H1 (cell line): ENCODE data around the gene LRRC4C. TPM values are rescaled to one million over a fixed set of nuclear protein-coding genes. Genes with fewer than 3 reads are reported as not detected.

ENCODE experiments used
- polyA plus RNA-seq, 7 experiments: library from polyadenylated mRNA; depleted of rRNA in 3 of 7; stranded (reverse) in 5 of 7; unstranded in 2 of 7; fragments of >200 nt in 5 of 7; fragments of 200-250 nt in 2 of 7; gene quantifications; 1 replicate in 5 of 7; 2 replicates in 1 of 7; 4 replicates in 1 of 7; pipeline versions ENCODE4 v1.2.1 to v1.2.3, GENCODE V29; 2011 to 2013; ENCODE audit warnings: missing spikeins in 2 of 7, mixed read lengths in 2 of 7
- total RNA-seq: library from RNA; stranded (reverse); fragmentation: NEBNext Ultra II Directional; extraction: Animal tissue kit (Norgen Biotek cat#: 25700); gene quantifications from 2 replicates; pipeline ENCODE4 v1.2.1, GENCODE V29; 2021
- TF ChIP-seq, protein P1 (sequence below): fragments of 300-600 bp; sonication (generic); IDR thresholded peaks from 2 replicates; pipeline ENCODE4 v1.7.1; 2012; ENCODE audit warnings: low read length, moderate library complexity, mild to moderate bottlenecking, inconsistent platforms; ENCODE audit not compliant: insufficient replicate concordance
- TF ChIP-seq, protein P2 (sequence below): IDR thresholded peaks from 2 replicates; pipeline ENCODE4 v1.6.1; 2011; ENCODE audit warnings: low read depth, mild to moderate bottlenecking, low read length; ENCODE audit not compliant: insufficient read depth

The LRRC4C gene
- total and polyA plus RNA-seq, 2 of the 8 experiments (the other 6 are each of a cell fraction or from before 2014, with no cell fraction given), result 0.23 to 2.2 TPM

DNA sequence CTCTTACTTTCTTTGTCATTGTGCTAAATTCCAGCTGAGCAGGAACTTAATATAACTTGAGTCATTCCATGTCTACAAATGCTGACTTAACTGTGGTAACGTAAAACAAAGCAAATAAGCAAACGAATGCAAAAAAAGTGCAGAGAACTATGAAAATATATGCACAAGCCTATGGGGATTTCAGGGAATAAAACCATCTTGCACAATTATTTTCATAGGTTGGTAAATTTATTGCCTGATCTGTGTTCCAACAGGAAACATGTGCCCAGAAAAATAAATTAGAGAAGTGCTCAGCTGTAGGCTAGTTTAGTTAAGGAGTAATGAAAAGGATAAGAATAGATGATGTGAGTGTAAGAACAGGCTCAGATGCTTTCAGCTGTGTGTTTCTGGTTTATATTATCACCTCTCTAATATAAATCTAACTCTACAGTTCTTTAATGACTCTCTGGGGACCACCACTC, 1169.3 kb downstream of the LRRC4C start (continued):
- TF ChIP-seq, protein P1, sequence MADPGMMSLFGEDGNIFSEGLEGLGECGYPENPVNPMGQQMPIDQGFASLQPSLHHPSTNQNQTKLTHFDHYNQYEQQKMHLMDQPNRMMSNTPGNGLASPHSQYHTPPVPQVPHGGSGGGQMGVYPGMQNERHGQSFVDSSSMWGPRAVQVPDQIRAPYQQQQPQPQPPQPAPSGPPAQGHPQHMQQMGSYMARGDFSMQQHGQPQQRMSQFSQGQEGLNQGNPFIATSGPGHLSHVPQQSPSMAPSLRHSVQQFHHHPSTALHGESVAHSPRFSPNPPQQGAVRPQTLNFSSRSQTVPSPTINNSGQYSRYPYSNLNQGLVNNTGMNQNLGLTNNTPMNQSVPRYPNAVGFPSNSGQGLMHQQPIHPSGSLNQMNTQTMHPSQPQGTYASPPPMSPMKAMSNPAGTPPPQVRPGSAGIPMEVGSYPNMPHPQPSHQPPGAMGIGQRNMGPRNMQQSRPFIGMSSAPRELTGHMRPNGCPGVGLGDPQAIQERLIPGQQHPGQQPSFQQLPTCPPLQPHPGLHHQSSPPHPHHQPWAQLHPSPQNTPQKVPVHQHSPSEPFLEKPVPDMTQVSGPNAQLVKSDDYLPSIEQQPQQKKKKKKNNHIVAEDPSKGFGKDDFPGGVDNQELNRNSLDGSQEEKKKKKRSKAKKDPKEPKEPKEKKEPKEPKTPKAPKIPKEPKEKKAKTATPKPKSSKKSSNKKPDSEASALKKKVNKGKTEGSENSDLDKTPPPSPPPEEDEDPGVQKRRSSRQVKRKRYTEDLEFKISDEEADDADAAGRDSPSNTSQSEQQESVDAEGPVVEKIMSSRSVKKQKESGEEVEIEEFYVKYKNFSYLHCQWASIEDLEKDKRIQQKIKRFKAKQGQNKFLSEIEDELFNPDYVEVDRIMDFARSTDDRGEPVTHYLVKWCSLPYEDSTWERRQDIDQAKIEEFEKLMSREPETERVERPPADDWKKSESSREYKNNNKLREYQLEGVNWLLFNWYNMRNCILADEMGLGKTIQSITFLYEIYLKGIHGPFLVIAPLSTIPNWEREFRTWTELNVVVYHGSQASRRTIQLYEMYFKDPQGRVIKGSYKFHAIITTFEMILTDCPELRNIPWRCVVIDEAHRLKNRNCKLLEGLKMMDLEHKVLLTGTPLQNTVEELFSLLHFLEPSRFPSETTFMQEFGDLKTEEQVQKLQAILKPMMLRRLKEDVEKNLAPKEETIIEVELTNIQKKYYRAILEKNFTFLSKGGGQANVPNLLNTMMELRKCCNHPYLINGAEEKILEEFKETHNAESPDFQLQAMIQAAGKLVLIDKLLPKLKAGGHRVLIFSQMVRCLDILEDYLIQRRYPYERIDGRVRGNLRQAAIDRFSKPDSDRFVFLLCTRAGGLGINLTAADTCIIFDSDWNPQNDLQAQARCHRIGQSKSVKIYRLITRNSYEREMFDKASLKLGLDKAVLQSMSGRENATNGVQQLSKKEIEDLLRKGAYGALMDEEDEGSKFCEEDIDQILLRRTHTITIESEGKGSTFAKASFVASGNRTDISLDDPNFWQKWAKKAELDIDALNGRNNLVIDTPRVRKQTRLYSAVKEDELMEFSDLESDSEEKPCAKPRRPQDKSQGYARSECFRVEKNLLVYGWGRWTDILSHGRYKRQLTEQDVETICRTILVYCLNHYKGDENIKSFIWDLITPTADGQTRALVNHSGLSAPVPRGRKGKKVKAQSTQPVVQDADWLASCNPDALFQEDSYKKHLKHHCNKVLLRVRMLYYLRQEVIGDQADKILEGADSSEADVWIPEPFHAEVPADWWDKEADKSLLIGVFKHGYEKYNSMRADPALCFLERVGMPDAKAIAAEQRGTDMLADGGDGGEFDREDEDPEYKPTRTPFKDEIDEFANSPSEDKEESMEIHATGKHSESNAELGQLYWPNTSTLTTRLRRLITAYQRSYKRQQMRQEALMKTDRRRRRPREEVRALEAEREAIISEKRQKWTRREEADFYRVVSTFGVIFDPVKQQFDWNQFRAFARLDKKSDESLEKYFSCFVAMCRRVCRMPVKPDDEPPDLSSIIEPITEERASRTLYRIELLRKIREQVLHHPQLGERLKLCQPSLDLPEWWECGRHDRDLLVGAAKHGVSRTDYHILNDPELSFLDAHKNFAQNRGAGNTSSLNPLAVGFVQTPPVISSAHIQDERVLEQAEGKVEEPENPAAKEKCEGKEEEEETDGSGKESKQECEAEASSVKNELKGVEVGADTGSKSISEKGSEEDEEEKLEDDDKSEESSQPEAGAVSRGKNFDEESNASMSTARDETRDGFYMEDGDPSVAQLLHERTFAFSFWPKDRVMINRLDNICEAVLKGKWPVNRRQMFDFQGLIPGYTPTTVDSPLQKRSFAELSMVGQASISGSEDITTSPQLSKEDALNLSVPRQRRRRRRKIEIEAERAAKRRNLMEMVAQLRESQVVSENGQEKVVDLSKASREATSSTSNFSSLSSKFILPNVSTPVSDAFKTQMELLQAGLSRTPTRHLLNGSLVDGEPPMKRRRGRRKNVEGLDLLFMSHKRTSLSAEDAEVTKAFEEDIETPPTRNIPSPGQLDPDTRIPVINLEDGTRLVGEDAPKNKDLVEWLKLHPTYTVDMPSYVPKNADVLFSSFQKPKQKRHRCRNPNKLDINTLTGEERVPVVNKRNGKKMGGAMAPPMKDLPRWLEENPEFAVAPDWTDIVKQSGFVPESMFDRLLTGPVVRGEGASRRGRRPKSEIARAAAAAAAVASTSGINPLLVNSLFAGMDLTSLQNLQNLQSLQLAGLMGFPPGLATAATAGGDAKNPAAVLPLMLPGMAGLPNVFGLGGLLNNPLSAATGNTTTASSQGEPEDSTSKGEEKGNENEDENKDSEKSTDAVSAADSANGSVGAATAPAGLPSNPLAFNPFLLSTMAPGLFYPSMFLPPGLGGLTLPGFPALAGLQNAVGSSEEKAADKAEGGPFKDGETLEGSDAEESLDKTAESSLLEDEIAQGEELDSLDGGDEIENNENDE, result no peak
- TF ChIP-seq, protein P2, sequence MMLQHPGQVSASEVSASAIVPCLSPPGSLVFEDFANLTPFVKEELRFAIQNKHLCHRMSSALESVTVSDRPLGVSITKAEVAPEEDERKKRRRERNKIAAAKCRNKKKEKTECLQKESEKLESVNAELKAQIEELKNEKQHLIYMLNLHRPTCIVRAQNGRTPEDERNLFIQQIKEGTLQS, result no peak
